ENCODE measurements around the gene ARV1. TPM values are rescaled to one million over a fixed set of nuclear protein-coding genes. Genes with fewer than 3 reads are reported as not detected.
A peak's percentile ranks its signal among the peaks of the same experiment; 100 is the strongest.

Gene ARV1
- 10 to 100 TPM in 3 of 5 experiments, 1 to 10 TPM in 2; 5.6 to 15.2 (median 11.5) TPM for total RNA-seq
- polyA plus RNA-seq: 10 to 100 TPM; 32.6 to 35.8 TPM
- 4.2 reads per million, percentile 21 among the genes with 10 or more reads in this experiment for total RNA-seq

GRCh38 chr1:230978491-230979388 lies at the start of gene ARV1, which contains the start of gene TTC13:
ARV1 (plus strand) TSS chr1:230979094; CDS start chr1:230979106, 12 bp downstream.
TTC13 (minus strand) TSS chr1:230978861; CDS start chr1:230978830, 31 bp downstream.
- H3K4me1 ChIP-seq (ENCODE audit: control insufficient read depth in 2 of 2, insufficient read depth in 2 of 2, low read length in 2 of 2): peaks cover 34 to 39% of the 10 kb centered on the region in 2 donors
- POLR2A ChIA-PET: interaction anchor here (0.6 to 2.7 kb wide), 9 partner anchors 9 to 1637 kb away, joined by 3 to 12 read pairs (median 3); partner anchors contain the start of genes FAM89A and TSNAX
- no peaks in the 10 kb centered on the region for H3K27me3 ChIP-seq (ENCODE audit: control insufficient read depth in 2 of 2, insufficient read depth in 2 of 2, low read length in 2 of 2)
- ATAC-seq (peak; percentile 97), DNase-seq (peak; percentile 83 to 98 (median 93))
- Mint-ChIP-seq H3K9me3 (no peaks in the 10 kb centered on the region), H3K27ac (peak within 1 kb of the TSS; percentile 92 to 99 (median 96)), H3K4me1 (peaks cover 34 to 52% (median 43%) of the 10 kb centered on the region in 7 donors), H3K27me3 (no peaks in the 10 kb centered on the region), H3K4me3 (peak within 1 kb of the TSS in 9 of 10 donors; percentile 83 to 100 (median 98)), H3K36me3 (peaks cover 0 to 21% (median 4%) of the 10 kb centered on the region in 5 donors)
- H3K36me3 ChIP-seq (ENCODE audit: control insufficient read depth in 2 of 3, insufficient read depth in 3 of 3, low read length in 3 of 3): peaks cover 0 to 16% (median 0%) of the 10 kb centered on the region in 3 experiments
- H3K9me3 ChIP-seq (ENCODE audit: control insufficient read depth in 2 of 3, low read length in 3 of 3): no peaks in the 10 kb centered on the region
- H3K27ac ChIP-seq (ENCODE audit: low read depth, low read length): peak within 1 kb of the TSS; percentile 82
- peak within 1 kb of the TSS; percentile 71 for H3K4me3 ChIP-seq (ENCODE audit: low read length)
- intact Hi-C loops (cut with micrococcal nuclease): loop anchor here (1.0 to 10.0 kb wide), 24 partner anchors 7 to 1634 kb away; partner anchors contain the start of genes C1orf198 (in 2 of the 2), CCSAP (in 2 of the 2), COG2 (in 2 of the 2) and GNPAT (in 2 of the 2)
- CTCF ChIA-PET: interaction anchor here (0.6 to 1.6 kb wide), 11 partner anchors 9 to 333 kb away, joined by 3 to 10 read pairs (median 3); no protein-coding TSS in a partner anchor

DNA sequence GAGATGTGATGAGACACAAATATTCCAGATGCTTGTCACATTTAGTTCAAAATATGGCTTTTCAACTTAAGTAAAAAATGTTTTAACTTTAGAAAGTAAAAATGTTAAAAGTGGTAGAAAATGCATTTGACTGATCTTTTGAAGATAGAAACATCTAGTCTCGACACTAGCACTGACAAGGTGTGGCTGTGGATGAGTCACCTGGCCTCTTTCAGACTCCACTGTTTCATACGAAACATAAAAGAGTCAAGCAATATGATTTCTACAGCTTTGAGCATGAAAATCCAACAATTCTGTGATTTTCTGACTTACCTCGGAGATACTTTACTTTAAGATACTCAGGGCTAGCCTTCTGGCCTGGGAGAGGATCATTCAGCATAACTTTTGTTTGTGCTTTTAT lies 47.9 kb upstream of the ARV1 start:
- no peak for DNase-seq
- peaks cover 5 to 73% (median 15%) of the 10 kb centered on the region in 3 experiments for H3K36me3 ChIP-seq (ENCODE audit: control insufficient read depth in 2 of 3, insufficient read depth in 3 of 3, low read length in 3 of 3)
- no peak for ATAC-seq
- Mint-ChIP-seq H3K4me1 (peaks cover 0 to 14% (median 5%) of the 10 kb centered on the region in 7 donors), H3K9me3 (no peaks in the 10 kb centered on the region), H3K36me3 (peaks cover 6 to 45% (median 37%) of the 10 kb centered on the region in 5 donors), H3K27ac (peak overlapping the region in 4 of 9 donors; percentile 14 to 80 (median 64)), H3K4me3 (no peak overlapping the region), H3K27me3 (no peaks in the 10 kb centered on the region)
- ChIA-PET POLR2A (interaction anchor here (1.6 kb wide), 1 partner anchor 39 kb away, joined by 4 read pairs; no protein-coding TSS in a partner anchor), CTCF (no interaction called here)
- no peaks in the 10 kb centered on the region for H3K4me1 ChIP-seq (ENCODE audit: control insufficient read depth in 2 of 2, insufficient read depth in 2 of 2, low read length in 2 of 2)
- H3K27ac ChIP-seq (ENCODE audit: low read depth, low read length): no peak overlapping the region
- no peak overlapping the region for H3K4me3 ChIP-seq (ENCODE audit: low read length)
- intact Hi-C loops (cut with micrococcal nuclease): no loop called here
- H3K27me3 ChIP-seq (ENCODE audit: control insufficient read depth in 2 of 2, insufficient read depth in 2 of 2, low read length in 2 of 2): no peaks in the 10 kb centered on the region
- no peaks in the 10 kb centered on the region for H3K9me3 ChIP-seq (ENCODE audit: control insufficient read depth in 2 of 3, low read length in 3 of 3)

DNA sequence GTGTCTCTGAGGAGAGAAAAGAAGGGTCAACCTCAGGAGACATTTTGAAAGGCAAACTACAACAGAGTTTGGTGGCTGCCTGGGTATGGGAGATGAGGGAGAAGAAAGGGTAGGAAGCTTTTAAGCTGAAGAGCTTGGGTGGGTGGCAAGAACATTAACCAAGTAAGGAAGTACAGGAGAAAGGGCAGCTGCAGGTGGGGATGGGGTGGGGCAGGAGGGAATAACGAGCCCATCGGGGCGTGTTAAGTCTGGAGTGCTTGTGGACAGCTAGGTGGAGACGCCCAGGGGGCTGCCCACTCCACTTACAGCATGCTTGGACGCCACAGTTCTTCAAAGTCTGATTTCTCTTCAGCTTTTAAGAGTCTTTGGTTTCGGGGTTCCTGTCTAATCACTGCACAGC lies 43.0 kb upstream of the ARV1 start:
- H3K4me1 Mint-ChIP-seq: peaks cover 0 to 28% (median 7%) of the 10 kb centered on the region in 7 donors
- H3K27ac ChIP-seq (ENCODE audit: low read depth, low read length): no peak overlapping the region
- peaks cover 8 to 45% (median 26%) of the 10 kb centered on the region in 5 donors for H3K36me3 Mint-ChIP-seq
- H3K4me3 Mint-ChIP-seq: no peak overlapping the region
- peaks cover 0 to 57% (median 10%) of the 10 kb centered on the region in 3 experiments for H3K36me3 ChIP-seq (ENCODE audit: control insufficient read depth in 2 of 3, insufficient read depth in 3 of 3, low read length in 3 of 3)
- H3K27ac Mint-ChIP-seq: peak overlapping the region in 6 of 9 donors; percentile 5 to 69 (median 38)
- H3K9me3 ChIP-seq (ENCODE audit: control insufficient read depth in 2 of 3, low read length in 3 of 3): no peaks in the 10 kb centered on the region
- intact Hi-C loops (cut with micrococcal nuclease): loop anchor here in 1 of 2 donors (5.0 kb wide), 1 partner anchor 41 kb away; the partner anchor contains the start of genes ARV1 and TTC13
- H3K27me3 Mint-ChIP-seq: no peaks in the 10 kb centered on the region
- H3K27me3 ChIP-seq (ENCODE audit: control insufficient read depth in 2 of 2, insufficient read depth in 2 of 2, low read length in 2 of 2): no peaks in the 10 kb centered on the region
- H3K9me3 Mint-ChIP-seq: no peaks in the 10 kb centered on the region
- POLR2A ChIA-PET: no interaction called here
- no peaks in the 10 kb centered on the region for H3K4me1 ChIP-seq (ENCODE audit: control insufficient read depth in 2 of 2, insufficient read depth in 2 of 2, low read length in 2 of 2)
- CTCF ChIA-PET: no interaction called here
- no peak for DNase-seq
- ATAC-seq: no peak
- H3K4me3 ChIP-seq (ENCODE audit: low read length): no peak overlapping the region

DNA sequence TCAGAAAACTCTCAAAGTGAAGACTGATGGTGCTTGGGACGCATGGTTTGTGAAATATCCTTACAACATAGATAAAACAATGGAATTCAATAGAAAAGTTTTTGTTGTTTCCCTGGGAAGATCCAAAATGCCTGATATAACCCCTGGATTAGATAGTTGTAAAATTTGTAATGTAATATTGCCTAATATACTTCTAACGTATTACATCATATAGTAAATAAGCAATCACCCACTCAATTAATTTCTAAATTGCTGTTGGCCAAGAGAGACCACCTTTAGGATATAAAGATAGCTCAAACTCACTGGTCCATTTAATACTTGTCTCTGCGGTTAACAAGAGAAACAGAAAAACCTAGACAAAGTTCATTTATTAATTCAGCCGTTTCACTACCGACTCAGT lies 42.4 kb upstream of the ARV1 start:
- Mint-ChIP-seq H3K4me1 (peaks cover 0 to 23% (median 7%) of the 10 kb centered on the region in 7 donors), H3K9me3 (no peaks in the 10 kb centered on the region), H3K27ac (peak overlapping the region in 3 of 9 donors; percentile 39 to 59 (median 56)), H3K36me3 (peaks cover 8 to 40% (median 26%) of the 10 kb centered on the region in 5 donors), H3K27me3 (no peaks in the 10 kb centered on the region), H3K4me3 (no peak overlapping the region)
- H3K36me3 ChIP-seq (ENCODE audit: control insufficient read depth in 2 of 3, insufficient read depth in 3 of 3, low read length in 3 of 3): peaks cover 0 to 51% (median 8%) of the 10 kb centered on the region in 3 experiments
- H3K27ac ChIP-seq (ENCODE audit: low read depth, low read length): no peak overlapping the region
- H3K4me3 ChIP-seq (ENCODE audit: low read length): no peak overlapping the region
- intact Hi-C loops (cut with micrococcal nuclease): loop anchor here in 1 of 2 donors (5.0 kb wide), 1 partner anchor 41 kb away; the partner anchor contains the start of genes ARV1 and TTC13
- H3K9me3 ChIP-seq (ENCODE audit: control insufficient read depth in 2 of 3, low read length in 3 of 3): no peaks in the 10 kb centered on the region
- ChIA-PET CTCF (no interaction called here), POLR2A (no interaction called here)
- ATAC-seq: no peak
- no peaks in the 10 kb centered on the region for H3K27me3 ChIP-seq (ENCODE audit: control insufficient read depth in 2 of 2, insufficient read depth in 2 of 2, low read length in 2 of 2)
- DNase-seq: no peak
- no peaks in the 10 kb centered on the region for H3K4me1 ChIP-seq (ENCODE audit: control insufficient read depth in 2 of 2, insufficient read depth in 2 of 2, low read length in 2 of 2)

DNA sequence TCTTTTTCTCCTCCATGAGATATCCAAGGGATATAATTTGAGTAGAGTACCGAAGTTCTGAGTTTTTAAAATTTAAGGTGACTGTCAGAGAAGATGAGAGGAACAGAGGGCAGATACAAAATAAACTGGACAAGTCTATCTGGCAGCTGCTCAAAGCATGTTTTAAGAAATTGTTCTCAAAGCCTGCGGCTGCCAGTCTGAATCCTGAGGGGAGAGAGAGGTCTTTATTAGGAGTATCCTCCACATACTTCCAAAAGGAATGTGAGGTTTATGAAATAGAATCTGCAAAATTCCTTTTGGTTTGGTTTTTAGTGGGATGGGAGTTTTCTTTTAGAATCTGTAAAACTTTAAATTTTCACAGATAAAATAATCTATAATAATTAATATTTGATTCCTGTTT lies 41.5 kb upstream of the ARV1 start:
- ATAC-seq (no peak), DNase-seq (no peak)
- Mint-ChIP-seq H3K27ac (peak overlapping the region in 2 of 9 donors; percentile 41 to 56), H3K4me1 (peaks cover 0 to 22% (median 7%) of the 10 kb centered on the region in 7 donors), H3K9me3 (no peaks in the 10 kb centered on the region), H3K27me3 (no peaks in the 10 kb centered on the region), H3K4me3 (no peak overlapping the region), H3K36me3 (peaks cover 8 to 38% (median 25%) of the 10 kb centered on the region in 5 donors)
- ChIA-PET CTCF (no interaction called here), POLR2A (interaction anchor here (0.8 kb wide), 1 partner anchor 16 kb away, joined by 3 read pairs; no protein-coding TSS in a partner anchor)
- Histone ChIP-seq H3K27ac (ENCODE audit: low read depth, low read length) (no peak overlapping the region), H3K4me3 (ENCODE audit: low read length) (no peak overlapping the region), H3K27me3 (ENCODE audit: control insufficient read depth in 2 of 2, insufficient read depth in 2 of 2, low read length in 2 of 2) (no peaks in the 10 kb centered on the region), H3K4me1 (ENCODE audit: control insufficient read depth in 2 of 2, insufficient read depth in 2 of 2, low read length in 2 of 2) (no peaks in the 10 kb centered on the region), H3K9me3 (ENCODE audit: control insufficient read depth in 2 of 3, low read length in 3 of 3) (no peaks in the 10 kb centered on the region), H3K36me3 (ENCODE audit: control insufficient read depth in 2 of 3, insufficient read depth in 3 of 3, low read length in 3 of 3) (peaks cover 0 to 46% (median 5%) of the 10 kb centered on the region in 3 experiments)
- intact Hi-C loops (cut with micrococcal nuclease): loop anchor here in 1 of 2 donors (5.0 kb wide), 1 partner anchor 40 kb away; the partner anchor contains the start of genes ARV1 and TTC13

- H3K4me1 ChIP-seq (ENCODE audit: control insufficient read depth in 2 of 2, insufficient read depth in 2 of 2, low read length in 2 of 2): no peaks in the 10 kb centered on the region
- Mint-ChIP-seq H3K27ac (peak overlapping the region in 7 of 9 donors; percentile 1 to 58 (median 21)), H3K9me3 (no peaks in the 10 kb centered on the region), H3K4me1 (peaks cover 4 to 22% (median 10%) of the 10 kb centered on the region in 7 donors), H3K4me3 (no peak overlapping the region), H3K36me3 (peaks cover 8 to 47% (median 26%) of the 10 kb centered on the region in 5 donors), H3K27me3 (no peaks in the 10 kb centered on the region)
- CTCF ChIA-PET: no interaction called here
- no peak for DNase-seq
- no peaks in the 10 kb centered on the region for H3K9me3 ChIP-seq (ENCODE audit: control insufficient read depth in 2 of 3, low read length in 3 of 3)
- H3K4me3 ChIP-seq (ENCODE audit: low read length): no peak overlapping the region
- POLR2A ChIA-PET: no interaction called here
- no peaks in the 10 kb centered on the region for H3K27me3 ChIP-seq (ENCODE audit: control insufficient read depth in 2 of 2, insufficient read depth in 2 of 2, low read length in 2 of 2)
- no peak for ATAC-seq
- no peak overlapping the region for H3K27ac ChIP-seq (ENCODE audit: low read depth, low read length)
- peaks cover 2 to 39% (median 5%) of the 10 kb centered on the region in 3 experiments for H3K36me3 ChIP-seq (ENCODE audit: control insufficient read depth in 2 of 3, insufficient read depth in 3 of 3, low read length in 3 of 3)
- intact Hi-C loops (cut with micrococcal nuclease): loop anchor here in 1 of 2 donors (5.0 kb wide), 1 partner anchor 38 kb away; the partner anchor contains the start of genes ARV1 and TTC13
Measured at GRCh38 chr1:230938924-230939368, 39.9 kb upstream of the ARV1 start.
